WTC11 (cell line): ENCODE results near the gene VEGFB. TPM values are rescaled to one million over a fixed set of nuclear protein-coding genes. Genes with fewer than 3 reads are reported as not detected.

Experiments used
- ATAC-seq: fragments of 200-7000 bp; cut with Tn5 transposase; 2 replicates; pipeline ENCODE4 v1.10.0; 2021; ENCODE audit warnings: mild to moderate bottlenecking, moderate library complexity
- CTCF ChIA-PET: fragments of 300-600 bp; sonication (Branson Sonifier 250); formaldehyde crosslinking; loops from one replicate; lab custom pipeline; 2021; ENCODE audit warnings: antibody characterized with exemption; lab: Charles Lee
- POLR2A ChIA-PET: fragments of 350-600 bp; sonication (Branson Sonifier 250); formaldehyde crosslinking; loops from one replicate; lab custom pipeline; 2021; ENCODE audit warnings: antibody characterized with exemption; lab: Charles Lee
- DNase-seq: peaks from one replicate; pipeline ENCODE4 v3.0.0; 2021; ENCODE audit warnings: low spot score
- H3K27ac Mint-ChIP-seq: 2 replicates; pipeline ENCODE4 v1.8.0; 2021; ENCODE audit warnings: mixed read lengths
- H3K27me3 Mint-ChIP-seq: 2 replicates; pipeline ENCODE4 v1.8.0; 2021; ENCODE audit warnings: low read depth, mild to moderate bottlenecking, moderate library complexity, mixed read lengths
- H3K36me3 Mint-ChIP-seq: 2 replicates; pipeline ENCODE4 v1.8.0; 2021; ENCODE audit warnings: mixed read lengths
- H3K4me1 Mint-ChIP-seq: 2 replicates; pipeline ENCODE4 v1.8.0; 2022; ENCODE audit warnings: mixed read lengths
- H3K4me3 Mint-ChIP-seq: 2 replicates; pipeline ENCODE4 v1.8.0; 2021; ENCODE audit warnings: mild to moderate bottlenecking, moderate library complexity, mixed read lengths
- H3K9me3 Mint-ChIP-seq: 2 replicates; pipeline ENCODE4 v1.8.0; 2021; ENCODE audit warnings: mixed read lengths
- ETV6 ChIP-seq: sonication (generic); formaldehyde crosslinking; IDR thresholded peaks from 2 replicates; pipeline ENCODE4 v1.8.1; 2022; ENCODE audit warnings: mild to moderate bottlenecking, missing genetic modification reagents
- PRDM15 ChIP-seq: sonication (generic); formaldehyde crosslinking; IDR thresholded peaks from 2 replicates; pipeline ENCODE4 v1.8.0; 2022; ENCODE audit warnings: missing genetic modification reagents
- total RNA-seq: library from RNA; stranded (reverse); gene quantifications from 3 replicates; pipeline ENCODE4 v1.2.3, GENCODE V29; 2021

VEGFB gene
- total RNA-seq, 1 experiment from 2014 or later = 51.7 TPM

GRCh38 chr11:64288353-64288750 is 54.0 kb downstream of the VEGFB start:
- no peaks in the 10 kb centered on the region for H3K9me3 Mint-ChIP-seq
- peaks cover 42% of the 10 kb centered on the region for H3K27me3 Mint-ChIP-seq
- H3K27ac Mint-ChIP-seq = no peak overlapping the region
- no peak for DNase-seq
- H3K36me3 Mint-ChIP-seq = no peaks in the 10 kb centered on the region
- ChIA-PET POLR2A (no interaction called here), CTCF (interaction anchor here (0.6 to 12.5 kb wide), 2 partner anchors 15 to 335 kb away, joined by 3 to 151 read pairs; partner anchors contain the start of gene ESRRA)
- H3K4me1 Mint-ChIP-seq = peaks cover 12% of the 10 kb centered on the region
- ATAC-seq = no peak
- H3K4me3 Mint-ChIP-seq = no peak overlapping the region
- TF ChIP-seq PRDM15 (CRISPR knock-in tag) = peak; percentile 18; the same call in 1 of the 2 replicates
- TF ChIP-seq ETV6 (CRISPR knock-in tag) = no peak
- TF ChIP-seq, all 79 proteins: peak for 1

Other genes starting within 250 kb of the VEGFB start
- 94.3 to 112 TPM (median 99.3 TPM) in 3 replicates for gene OTUB1, start 248.1 kb upstream of the VEGFB start, total RNA-seq
- gene FLRT1, start 198.7 kb upstream of the VEGFB start, total RNA-seq = 0.14 to 0.20 TPM (median 0.16 TPM) in 3 replicates
- gene MACROD1, start 68.5 kb upstream of the VEGFB start, total RNA-seq = 36.9 to 54.4 TPM (median 52.9 TPM) in 3 replicates
- 291 to 296 TPM (median 296 TPM) in 3 replicates for gene STIP1, start 48.4 kb upstream of the VEGFB start, total RNA-seq
- gene FERMT3, start 27.9 kb upstream of the VEGFB start, total RNA-seq = 3.8 to 8.2 TPM (median 3.8 TPM) in 3 replicates
- 52.3 to 58.8 TPM (median 53.2 TPM) in 3 replicates for gene TRPT1, start 8.4 kb upstream of the VEGFB start, total RNA-seq
- gene NUDT22, start 8.3 kb upstream of the VEGFB start, total RNA-seq = 59.1 to 64.4 TPM (median 60.1 TPM) in 3 replicates
- 26.0 to 27.2 TPM (median 27.1 TPM) in 3 replicates for gene DNAJC4, start 4.0 kb upstream of the VEGFB start, total RNA-seq
- 57.2 to 65.9 TPM (median 61.7 TPM) in 3 replicates for gene FKBP2, start 6.5 kb downstream of the VEGFB start, total RNA-seq
- 435 to 471 TPM (median 458 TPM) in 3 replicates for gene PPP1R14B, start 12.4 kb downstream of the VEGFB start, total RNA-seq
- gene PLCB3, start 16.9 kb downstream of the VEGFB start, total RNA-seq = 80.0 to 97.4 TPM (median 82.2 TPM) in 3 replicates
- gene BAD, start 50.1 kb downstream of the VEGFB start, total RNA-seq = 30.5 to 34.7 TPM (median 31.3 TPM) in 3 replicates
- gene GPR137, start 51.3 kb downstream of the VEGFB start, total RNA-seq = 51.1 to 53.8 TPM (median 51.8 TPM) in 3 replicates
- 0.25 to 0.74 TPM (median 0.48 TPM) in 3 replicates for gene KCNK4, start 56.7 kb downstream of the VEGFB start, total RNA-seq
- 1.1 to 2.5 TPM (median 2.0 TPM) in 3 replicates for gene CATSPERZ, start 65.8 kb downstream of the VEGFB start, total RNA-seq
- gene ESRRA, start 70.9 kb downstream of the VEGFB start, total RNA-seq = 56.3 to 81.9 TPM (median 59.1 TPM) in 3 replicates
- gene TRMT112, start 83.0 kb downstream of the VEGFB start, total RNA-seq = 285 to 321 TPM (median 314 TPM) in 3 replicates
- gene PRDX5, start 83.5 kb downstream of the VEGFB start, total RNA-seq = 255 to 293 TPM (median 282 TPM) in 3 replicates
- 17.0 to 22.0 TPM (median 19.9 TPM) in 3 replicates for gene CCDC88B, start 105.6 kb downstream of the VEGFB start, total RNA-seq
- gene RPS6KA4, start 124.6 kb downstream of the VEGFB start, total RNA-seq = 16.8 to 18.3 TPM (median 18.3 TPM) in 3 replicates